A673 (cell line): ENCODE measurements around the gene SLC25A25.

Source experiments
- EZH2 ChIP-seq: fragments of 200-600 bp; sonication (generic); IDR thresholded peaks from 2 replicates; pipeline ENCODE4 v1.6.1; 2017; ENCODE audit warnings: borderline replicate concordance, low read depth, mild to moderate bottlenecking, mixed read lengths, antibody characterized with exemption, low read length; ENCODE audit not compliant: poor library complexity, severe bottlenecking
- TF ChIP-seq, protein P1 (sequence below): fragments of 300-800, 200-600 bp; sonication (generic); conservative IDR thresholded peaks from 2 replicates; pipeline ENCODE4 v1.5.1; 2017; ENCODE audit warnings: low read depth, mild to moderate bottlenecking, antibody characterized with exemption, low read length, moderate library complexity, mixed read lengths

DNA sequence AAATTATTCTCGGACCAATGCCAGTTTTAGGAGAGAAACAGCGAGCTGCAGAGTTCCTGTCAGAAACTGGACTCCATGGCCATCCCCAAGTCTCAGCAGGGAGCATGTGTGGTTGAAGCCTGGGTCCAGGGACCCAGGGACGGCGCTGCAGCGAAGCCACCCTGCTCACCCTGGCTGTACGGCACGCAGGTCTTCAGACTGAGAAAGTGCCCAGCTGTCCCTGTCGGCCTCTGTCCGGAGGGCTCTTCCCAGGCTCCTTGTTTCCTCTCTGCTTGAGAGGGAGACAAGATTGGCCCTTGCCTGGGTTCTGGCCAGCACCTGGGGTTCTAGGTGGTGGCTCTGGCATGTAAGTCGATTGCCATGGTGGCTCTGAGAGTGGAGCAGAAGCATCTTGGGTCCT, 32.5 kb downstream of the SLC25A25 start:
- no peak for TF ChIP-seq EZH2
- TF ChIP-seq, protein P1, sequence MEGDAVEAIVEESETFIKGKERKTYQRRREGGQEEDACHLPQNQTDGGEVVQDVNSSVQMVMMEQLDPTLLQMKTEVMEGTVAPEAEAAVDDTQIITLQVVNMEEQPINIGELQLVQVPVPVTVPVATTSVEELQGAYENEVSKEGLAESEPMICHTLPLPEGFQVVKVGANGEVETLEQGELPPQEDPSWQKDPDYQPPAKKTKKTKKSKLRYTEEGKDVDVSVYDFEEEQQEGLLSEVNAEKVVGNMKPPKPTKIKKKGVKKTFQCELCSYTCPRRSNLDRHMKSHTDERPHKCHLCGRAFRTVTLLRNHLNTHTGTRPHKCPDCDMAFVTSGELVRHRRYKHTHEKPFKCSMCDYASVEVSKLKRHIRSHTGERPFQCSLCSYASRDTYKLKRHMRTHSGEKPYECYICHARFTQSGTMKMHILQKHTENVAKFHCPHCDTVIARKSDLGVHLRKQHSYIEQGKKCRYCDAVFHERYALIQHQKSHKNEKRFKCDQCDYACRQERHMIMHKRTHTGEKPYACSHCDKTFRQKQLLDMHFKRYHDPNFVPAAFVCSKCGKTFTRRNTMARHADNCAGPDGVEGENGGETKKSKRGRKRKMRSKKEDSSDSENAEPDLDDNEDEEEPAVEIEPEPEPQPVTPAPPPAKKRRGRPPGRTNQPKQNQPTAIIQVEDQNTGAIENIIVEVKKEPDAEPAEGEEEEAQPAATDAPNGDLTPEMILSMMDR, result no peak
